Measurements from ENCODE around the gene CCNB1. TPM values are rescaled to one million over a fixed set of nuclear protein-coding genes. Genes with fewer than 3 reads are reported as not detected.
"Not testable (repeated sequence)": the region's sequence is repeated elsewhere in the genome, so short reads cannot be mapped to it uniquely, and the experiment has no call there.

Gene CCNB1
- total RNA-seq, 1 experiment from 2014 or later, result 120 TPM

DNA sequence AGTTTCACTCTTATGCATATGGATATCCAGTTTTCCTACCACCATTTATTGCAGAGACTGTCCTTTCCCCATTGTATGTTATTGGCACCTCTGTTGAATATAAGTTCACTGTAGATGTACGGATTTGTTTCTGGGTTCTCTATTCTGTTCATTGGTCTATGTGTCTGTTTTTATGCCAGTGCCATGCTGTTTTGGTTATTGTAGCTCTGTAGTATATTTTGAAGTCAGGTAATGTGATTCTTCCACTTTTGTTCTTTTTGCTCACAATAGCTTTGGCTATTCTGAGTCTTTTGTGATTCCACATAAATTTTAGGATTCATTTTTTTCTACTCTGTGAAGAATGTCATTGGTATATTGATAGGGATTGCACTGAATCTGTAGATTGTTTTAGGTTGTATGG lies 26.1 kb upstream of the CCNB1 start:
- no TSS peak for BruUV-seq (replicated peaks)
- no peak for DNase-seq (ENCODE audit: unreplicated experiment)
- CTCF ChIA-PET, result interaction anchor here (1.4 kb wide), 1 partner anchor 11 kb away, joined by 5 read pairs; no protein-coding TSS in a partner anchor
- POLR2A ChIA-PET, result interaction anchor here (0.6 to 0.9 kb wide), 2 partner anchors 10 to 17 kb away, joined by 3 to 5 read pairs; no protein-coding TSS in a partner anchor
- Mint-ChIP-seq H3K4me1 (ENCODE audit: insufficient read depth, unreplicated experiment) (no peaks in the 10 kb centered on the region), H3K27ac (ENCODE audit: low read depth, unreplicated experiment) (no peak overlapping the region), H3K36me3 (ENCODE audit: insufficient read depth, unreplicated experiment) (peaks cover 6% of the 10 kb centered on the region), H3K4me3 (ENCODE audit: unreplicated experiment) (no peak overlapping the region), H3K27me3 (ENCODE audit: insufficient read depth, unreplicated experiment) (no peaks in the 10 kb centered on the region), H3K9me3 (ENCODE audit: unreplicated experiment) (no peaks in the 10 kb centered on the region)
- TF ChIP-seq, protein P1, sequence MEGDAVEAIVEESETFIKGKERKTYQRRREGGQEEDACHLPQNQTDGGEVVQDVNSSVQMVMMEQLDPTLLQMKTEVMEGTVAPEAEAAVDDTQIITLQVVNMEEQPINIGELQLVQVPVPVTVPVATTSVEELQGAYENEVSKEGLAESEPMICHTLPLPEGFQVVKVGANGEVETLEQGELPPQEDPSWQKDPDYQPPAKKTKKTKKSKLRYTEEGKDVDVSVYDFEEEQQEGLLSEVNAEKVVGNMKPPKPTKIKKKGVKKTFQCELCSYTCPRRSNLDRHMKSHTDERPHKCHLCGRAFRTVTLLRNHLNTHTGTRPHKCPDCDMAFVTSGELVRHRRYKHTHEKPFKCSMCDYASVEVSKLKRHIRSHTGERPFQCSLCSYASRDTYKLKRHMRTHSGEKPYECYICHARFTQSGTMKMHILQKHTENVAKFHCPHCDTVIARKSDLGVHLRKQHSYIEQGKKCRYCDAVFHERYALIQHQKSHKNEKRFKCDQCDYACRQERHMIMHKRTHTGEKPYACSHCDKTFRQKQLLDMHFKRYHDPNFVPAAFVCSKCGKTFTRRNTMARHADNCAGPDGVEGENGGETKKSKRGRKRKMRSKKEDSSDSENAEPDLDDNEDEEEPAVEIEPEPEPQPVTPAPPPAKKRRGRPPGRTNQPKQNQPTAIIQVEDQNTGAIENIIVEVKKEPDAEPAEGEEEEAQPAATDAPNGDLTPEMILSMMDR (IDR thresholded peaks at IDR 0.05; ENCODE audit: unreplicated experiment), result no peak
- intact Hi-C loops (cut with micrococcal nuclease), result no loop called here

DNA sequence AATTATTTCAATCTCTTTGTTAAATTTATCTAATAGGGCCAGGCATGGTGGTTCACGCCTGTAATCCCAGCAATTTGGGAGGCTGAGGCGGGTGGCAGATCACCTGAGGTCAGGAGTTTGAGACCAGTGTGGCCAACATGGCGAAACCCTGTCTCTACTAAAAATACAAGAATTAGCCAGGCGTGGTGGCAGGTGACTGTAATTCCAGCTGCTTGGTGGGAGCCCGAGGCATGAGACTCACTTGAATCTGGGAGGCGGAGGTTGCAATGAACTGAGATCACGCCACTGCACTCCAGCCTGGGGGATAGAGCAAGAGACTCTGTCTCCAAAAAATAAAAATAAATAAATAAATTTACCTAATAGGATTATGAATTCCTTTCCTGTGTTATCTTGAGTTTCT lies 18.4 kb upstream of the CCNB1 start:
- BruUV-seq (replicated peaks); H3K27me3 Mint-ChIP-seq (ENCODE audit: insufficient read depth, unreplicated experiment); H3K36me3 Mint-ChIP-seq (ENCODE audit: insufficient read depth, unreplicated experiment); H3K27ac Mint-ChIP-seq (ENCODE audit: low read depth, unreplicated experiment); H3K4me3 Mint-ChIP-seq (ENCODE audit: unreplicated experiment); DNase-seq (ENCODE audit: unreplicated experiment); H3K4me1 Mint-ChIP-seq (ENCODE audit: insufficient read depth, unreplicated experiment); H3K9me3 Mint-ChIP-seq (ENCODE audit: unreplicated experiment); intact Hi-C loops (cut with micrococcal nuclease): not testable (repeated sequence)
- POLR2A ChIA-PET, result interaction anchor here (1.4 to 1.6 kb wide), 2 partner anchors 18 to 19 kb away, joined by 4 to 5 read pairs; no protein-coding TSS in a partner anchor
- CTCF ChIA-PET, result interaction anchor here (1.7 kb wide), 1 partner anchor 55 kb away, joined by 8 read pairs; no protein-coding TSS in a partner anchor

DNA sequence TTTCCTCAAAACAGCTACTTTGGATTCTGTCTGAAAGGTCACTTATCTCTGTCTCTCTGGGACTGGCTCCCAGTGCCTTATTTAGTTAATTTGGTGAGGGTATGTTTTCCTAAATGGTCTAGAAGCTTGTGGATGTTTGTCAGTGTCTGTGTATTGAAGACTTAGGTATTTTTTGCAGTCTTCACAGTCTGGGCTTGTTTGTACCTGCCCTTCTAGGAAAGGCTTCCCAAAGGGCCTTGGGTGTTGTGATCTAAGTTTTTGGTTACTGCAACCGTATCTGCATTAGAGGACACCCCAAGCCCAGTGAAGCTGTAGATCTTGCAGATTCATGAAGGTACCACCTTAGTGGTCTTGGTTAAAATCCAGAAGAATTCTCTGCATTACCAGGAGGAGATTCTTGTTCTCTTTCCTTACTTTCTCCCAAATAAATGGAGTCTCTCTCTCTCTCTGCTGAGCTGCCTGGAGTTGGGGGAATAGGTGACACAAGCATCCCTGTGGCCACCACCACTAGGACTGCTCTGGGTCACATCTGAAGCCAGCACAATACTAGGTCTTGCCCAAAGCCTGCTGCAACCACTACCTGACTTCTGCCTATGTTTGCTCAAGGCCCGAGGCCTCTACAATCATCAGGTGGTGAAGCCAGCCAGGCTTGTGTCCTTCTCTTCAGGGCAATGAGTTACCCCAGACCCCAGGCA lies 17.8 kb upstream of the CCNB1 start:
- intact Hi-C loops (cut with micrococcal nuclease), result no loop called here
- Mint-ChIP-seq H3K4me1 (ENCODE audit: insufficient read depth, unreplicated experiment) (peaks cover 5% of the 10 kb centered on the region), H3K4me3 (ENCODE audit: unreplicated experiment) (no peak overlapping the region), H3K9me3 (ENCODE audit: unreplicated experiment) (no peaks in the 10 kb centered on the region), H3K36me3 (ENCODE audit: insufficient read depth, unreplicated experiment) (no peaks in the 10 kb centered on the region), H3K27me3 (ENCODE audit: insufficient read depth, unreplicated experiment) (no peaks in the 10 kb centered on the region), H3K27ac (ENCODE audit: low read depth, unreplicated experiment) (peak overlapping the region; percentile 64)
- BruUV-seq (replicated peaks), result no TSS peak
- no peak for DNase-seq (ENCODE audit: unreplicated experiment)
- ChIA-PET CTCF (interaction anchor here (0.6 to 1.7 kb wide), 3 partner anchors 9 to 56 kb away, joined by 3 to 8 read pairs (median 3); no protein-coding TSS in a partner anchor), POLR2A (interaction anchor here (1.4 to 1.6 kb wide), 2 partner anchors 17 to 18 kb away, joined by 4 to 5 read pairs; no protein-coding TSS in a partner anchor)
- TF ChIP-seq, protein P1 (IDR thresholded peaks at IDR 0.05; ENCODE audit: unreplicated experiment), result no peak

DNA sequence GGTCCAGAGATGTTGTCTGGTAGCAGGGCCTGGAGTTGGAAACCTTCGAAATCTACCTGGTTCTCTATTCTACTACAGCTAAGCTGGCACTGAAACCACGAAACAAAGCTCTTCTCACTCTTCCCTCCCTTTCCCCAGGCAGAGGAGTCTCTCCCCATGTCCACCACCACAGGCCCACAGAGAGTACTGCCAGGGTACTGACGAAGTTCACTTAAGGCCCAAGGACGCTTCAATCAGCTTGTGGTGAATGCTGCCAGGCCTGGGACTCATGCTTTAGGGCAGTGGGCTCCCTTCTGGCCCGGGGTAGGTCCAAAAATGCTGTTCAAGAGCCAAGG lies 17.3 kb upstream of the CCNB1 start:
- Mint-ChIP-seq H3K4me3 (ENCODE audit: unreplicated experiment) (no peak overlapping the region), H3K9me3 (ENCODE audit: unreplicated experiment) (no peaks in the 10 kb centered on the region), H3K4me1 (ENCODE audit: insufficient read depth, unreplicated experiment) (peaks cover 5% of the 10 kb centered on the region), H3K27ac (ENCODE audit: low read depth, unreplicated experiment) (peak overlapping the region; percentile 64), H3K27me3 (ENCODE audit: insufficient read depth, unreplicated experiment) (no peaks in the 10 kb centered on the region), H3K36me3 (ENCODE audit: insufficient read depth, unreplicated experiment) (no peaks in the 10 kb centered on the region)
- DNase-seq (ENCODE audit: unreplicated experiment), result no peak
- ChIA-PET POLR2A (interaction anchor here (1.4 to 1.6 kb wide), 2 partner anchors 17 to 18 kb away, joined by 4 to 5 read pairs; no protein-coding TSS in a partner anchor), CTCF (interaction anchor here (0.6 to 1.7 kb wide), 4 partner anchors 8 to 183 kb away, joined by 3 to 8 read pairs (median 3); no protein-coding TSS in a partner anchor)
- TF ChIP-seq, protein P1 (IDR thresholded peaks at IDR 0.05; ENCODE audit: unreplicated experiment), result no peak
- BruUV-seq (replicated peaks), result no TSS peak
- intact Hi-C loops (cut with micrococcal nuclease), result no loop called here

Data from MCF 10A (cell line).